Heart right ventricle (tissue), 16 donors: ENCODE data around the gene GATM. TPM values are rescaled to one million over a fixed set of nuclear protein-coding genes. Genes with fewer than 3 reads are reported as not detected.
"Not testable (repeated sequence)": the region's sequence is repeated elsewhere in the genome, so short reads cannot be mapped to it uniquely, and the experiment has no call there.

Source experiments
- ATAC-seq, 8 donors: fragments of 200-7000 bp; cut with Tn5 transposase; one replicate each; pipeline ENCODE4 v1.9.1; 2020; ENCODE audit warnings: mild to moderate bottlenecking in 8 of 8, moderate library complexity in 8 of 8, moderate number of reproducible peaks in 1 of 8
- DNase-seq, 2 donors: peaks; one replicate each; pipeline ENCODE4 v3.0.0-alpha.2; 2020
- H3K27ac ChIP-seq, 10 donors: fragments of 200-600 bp; sonication (generic) in 2 of 10; one replicate each; pipeline versions ENCODE4 v1.5.0 to v1.8.0; 2020 to 2022; ENCODE audit warnings: mild to moderate bottlenecking in 3 of 10
- H3K27me3 ChIP-seq, 7 donors: fragments of 200-600 bp; one replicate each; pipeline ENCODE4 v1.8.0; 2021 to 2022; ENCODE audit warnings: mild to moderate bottlenecking in 2 of 7
- H3K36me3 ChIP-seq, 9 donors: fragments of 200-600 bp; sonication (generic) in 1 of 9; one replicate each; pipeline versions ENCODE4 v1.5.0 to v1.8.0; 2020 to 2022; ENCODE audit warnings: mild to moderate bottlenecking in 2 of 9
- H3K4me1 ChIP-seq, 9 donors: fragments of 200-600 bp; sonication (generic) in 1 of 9; one replicate each; pipeline versions ENCODE4 v1.5.0 to v1.8.0; 2020 to 2022; ENCODE audit warnings: mild to moderate bottlenecking in 4 of 9
- H3K4me3 ChIP-seq, 10 donors: fragments of 200-600 bp; sonication (generic) in 2 of 10; one replicate each; pipeline versions ENCODE4 v1.5.0 to v1.8.0; 2020 to 2022; ENCODE audit warnings: mild to moderate bottlenecking in 7 of 10, moderate library complexity in 2 of 10
- H3K9me3 ChIP-seq, 11 donors: fragments of 200-600 bp in 10 of 11; sonication (generic) in 2 of 11; one replicate each; pipeline versions ENCODE4 v1.5.0 to v1.8.0; 2013 to 2022; ENCODE audit warnings: mild to moderate bottlenecking in 2 of 11, control low read depth in 1 of 11, moderate library complexity in 1 of 11
- WGBS, 2 donors: extraction: QIAGEN DNeasy Blood & Tissue Kit; methylation state at CpG; one replicate each; pipeline ENCODE4 v1.1.7; 2013; ENCODE audit warnings: inconsistent platforms in 1 of 2; 5-methylcytosine and 5-hydroxymethylcytosine counted together
- intact Hi-C, 10 donors: fragments of 100-400 bp; cut with DNase I; formaldehyde crosslinking; loops; one replicate each; pipeline versions ENCODE4 v1.11.1 to v1.14.2; 2022
- polyA plus RNA-seq, 2 donors: library from polyadenylated mRNA; stranded (reverse); fragments of 200-250 nt; gene quantifications; one replicate each; pipeline ENCODE4 v1.2.3, GENCODE V29; 2013
- total RNA-seq, 10 donors: library from RNA; stranded (reverse); fragmentation: NEBNext Ultra II Directional in 3 of 10; extraction: Animal tissue kit (Norgen Biotek cat#: 25700) in 3 of 10; gene quantifications; one replicate each; pipeline versions ENCODE4 v1.2.1 to v1.2.4, GENCODE V29; 2021 to 2023
- TF ChIP-seq, protein P1 (sequence below), 9 donors: fragments of 200-600 bp; sonication (generic) in 2 of 9; IDR thresholded peaks; one replicate each; pipeline versions ENCODE4 v1.5.0 to v1.8.0; 2021 to 2022; ENCODE audit warnings: antibody characterized with exemption in 9 of 9, mild to moderate bottlenecking in 5 of 9, moderate library complexity in 1 of 9
- donor health status: Arrhythmogenic right ventricular cardiomyopathy.
- donor health status: ischemic (EF 13 %, LVEDD 7.1; RV severe dilation, severe dysfunction).
- donor health status: healthy with polysubstance abuse.
- donor health status: DM: no; HTN: yes; CAD: no.
- donor health status: DM: no; HTN: no; CAD: no.
- donor health status: ischemic (EF 25% LVEDD 6.9; RV normal size, moderate dysfunction).
- donor health status: ischemic (EF 25% LVEDD 5.7; RV mildly dilated, moderate dysfunction).
- donor health status: healthy.
- donor health status: DM: yes; HTN: yes; CAD: no.
- donor health status: Ischemic cardiomyopathy.
- donor health status: ischemic (EF 35%, LVEDD 5.7; RV mildly dilated, moderate dysfunction).
- donor health status: nonischemic (EF 11% LVEDD 7.7; RV severe dilation, severe dysfunction).
- donor health status: DM: yes; HTN: yes; CAD: no.
- donor health status: PGD.
- donor health status: ischemic (EF 29% LVEDD 5.4; RV normal size, mild dysfunction).
- donor health status: nonischemic (EF 23%, LVEDD 6.1; RV moderate dilation, normal function).

The GATM gene
- total and polyA plus RNA-seq, 12 donors, result 4.7 to 97.8 (median 27.4) TPM

- DNase-seq (no peak), ATAC-seq (no peak)
- TF ChIP-seq, protein P1, sequence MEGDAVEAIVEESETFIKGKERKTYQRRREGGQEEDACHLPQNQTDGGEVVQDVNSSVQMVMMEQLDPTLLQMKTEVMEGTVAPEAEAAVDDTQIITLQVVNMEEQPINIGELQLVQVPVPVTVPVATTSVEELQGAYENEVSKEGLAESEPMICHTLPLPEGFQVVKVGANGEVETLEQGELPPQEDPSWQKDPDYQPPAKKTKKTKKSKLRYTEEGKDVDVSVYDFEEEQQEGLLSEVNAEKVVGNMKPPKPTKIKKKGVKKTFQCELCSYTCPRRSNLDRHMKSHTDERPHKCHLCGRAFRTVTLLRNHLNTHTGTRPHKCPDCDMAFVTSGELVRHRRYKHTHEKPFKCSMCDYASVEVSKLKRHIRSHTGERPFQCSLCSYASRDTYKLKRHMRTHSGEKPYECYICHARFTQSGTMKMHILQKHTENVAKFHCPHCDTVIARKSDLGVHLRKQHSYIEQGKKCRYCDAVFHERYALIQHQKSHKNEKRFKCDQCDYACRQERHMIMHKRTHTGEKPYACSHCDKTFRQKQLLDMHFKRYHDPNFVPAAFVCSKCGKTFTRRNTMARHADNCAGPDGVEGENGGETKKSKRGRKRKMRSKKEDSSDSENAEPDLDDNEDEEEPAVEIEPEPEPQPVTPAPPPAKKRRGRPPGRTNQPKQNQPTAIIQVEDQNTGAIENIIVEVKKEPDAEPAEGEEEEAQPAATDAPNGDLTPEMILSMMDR (IDR thresholded peaks at IDR 0.05), result no peak
- H3K4me3 ChIP-seq, result no peak overlapping the region
- peaks cover 0 to 71% (median 11%) of the 10 kb centered on the region in 9 donors for H3K4me1 ChIP-seq
- H3K27ac ChIP-seq, result no peak overlapping the region
- H3K36me3 ChIP-seq, result peaks cover 0 to 77% (median 5%) of the 10 kb centered on the region in 9 donors
- intact Hi-C loops, result no loop called here
- H3K9me3 ChIP-seq, result no peaks in the 10 kb centered on the region
- peaks cover 0 to 14% (median 0%) of the 10 kb centered on the region in 7 donors for H3K27me3 ChIP-seq
- WGBS, 2 donors, result 71 to 75% methylated on average over 7 of the region's 7 CpGs
Observed at GRCh38 chr15:45372041-45372995, 6.0 kb downstream of the GATM start.

DNA sequence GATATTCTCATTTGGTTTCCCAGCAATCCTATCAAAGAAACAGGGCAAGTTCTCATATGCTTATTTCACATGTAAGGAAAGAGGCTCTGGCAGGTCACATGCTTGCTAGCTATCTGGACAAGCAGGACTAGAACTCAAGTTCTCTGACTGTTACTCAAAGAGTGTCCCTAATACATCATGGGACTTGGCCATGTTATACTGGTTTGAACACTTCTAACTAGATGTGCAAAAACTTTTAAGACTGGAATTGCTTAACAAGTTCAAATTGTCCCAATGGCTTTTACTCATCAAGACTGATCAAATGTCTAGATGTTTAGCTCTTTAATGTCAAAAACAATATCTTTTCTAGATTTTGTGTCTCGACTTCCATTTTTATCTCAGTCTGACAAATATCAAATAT lies 6.8 kb downstream of the GATM start:
- TF ChIP-seq, protein P1 (IDR thresholded peaks at IDR 0.05), result no peak
- Histone ChIP-seq H3K27ac (no peak overlapping the region), H3K4me3 (no peak overlapping the region), H3K27me3 (peaks cover 0 to 8% (median 0%) of the 10 kb centered on the region in 7 donors), H3K4me1 (peaks cover 0 to 68% (median 6%) of the 10 kb centered on the region in 9 donors), H3K9me3 (no peaks in the 10 kb centered on the region), H3K36me3 (peaks cover 0 to 85% (median 7%) of the 10 kb centered on the region in 9 donors)
- ATAC-seq, result no peak
- 70 to 78% methylated on average over 1 of the region's 1 CpG for WGBS, 2 donors
- intact Hi-C loops, result no loop called here
- no peak for DNase-seq

GRCh38 chr15:45370042-45370441 lies 8.3 kb downstream of the GATM start:
- DNase-seq, H3K27me3 ChIP-seq, ATAC-seq, intact Hi-C loops, H3K9me3 ChIP-seq, H3K4me3 ChIP-seq, H3K27ac ChIP-seq: not testable (repeated sequence)
- H3K4me1 ChIP-seq, result peaks cover 0 to 55% (median 5%) of the 10 kb centered on the region in 9 donors
- peaks cover 0 to 91% (median 8%) of the 10 kb centered on the region in 9 donors for H3K36me3 ChIP-seq
- WGBS, 2 donors, result 90 to 94% methylated on average over 4 of the region's 4 CpGs

GRCh38 chr15:45367222-45367621 lies 11.1 kb downstream of the GATM start:
- intact Hi-C loops, result not testable (repeated sequence)
- 58 to 64% methylated on average over 7 of the region's 7 CpGs for WGBS, 2 donors

GRCh38 chr15:45364271-45364670 lies 14.1 kb downstream of the GATM start:
- intact Hi-C loops, result no loop called here
- Histone ChIP-seq H3K4me1 (peaks cover 0 to 43% (median 5%) of the 10 kb centered on the region in 9 donors), H3K4me3 (no peak overlapping the region), H3K9me3 (no peaks in the 10 kb centered on the region), H3K27ac (peak overlapping the region in 2 of 10 donors; percentile 17 to 29), H3K36me3 (peaks cover 0 to 100% (median 37%) of the 10 kb centered on the region in 9 donors), H3K27me3 (no peaks in the 10 kb centered on the region)
- WGBS, 2 donors, result 93 to 95% methylated on average over 1 of the region's 1 CpG
- ATAC-seq, result no peak
- TF ChIP-seq, protein P1 (IDR thresholded peaks at IDR 0.05), result no peak
- no peak for DNase-seq

More at GRCh38 chr15:45367222-45367621, 11.1 kb downstream of the GATM start:
- not testable (repeated sequence) for H3K27me3 ChIP-seq, H3K9me3 ChIP-seq, H3K4me3 ChIP-seq, DNase-seq
- H3K4me1 ChIP-seq, result peaks cover 0 to 55% (median 5%) of the 10 kb centered on the region in 9 donors
- peak in 3 of 8 donors; percentile 55 to 83 (median 72) for ATAC-seq
- peaks cover 0 to 95% (median 25%) of the 10 kb centered on the region in 9 donors for H3K36me3 ChIP-seq
- peak overlapping the region in 4 of 10 donors; percentile 28 to 49 (median 42) for H3K27ac ChIP-seq
